Fibroblast of skin of right quadriceps (primary cell): ENCODE results near the gene VEZT.
A peak's percentile ranks its signal among the peaks of the same experiment; 100 is the strongest.
"Not testable (repeated sequence)": the region's sequence is repeated elsewhere in the genome, so short reads cannot be mapped to it uniquely, and the experiment has no call there.

Source experiments
- DNase-seq: peaks from one replicate; pipeline ENCODE4 v3.0.0-alpha.2; 2013

Gene VEZT

DNA sequence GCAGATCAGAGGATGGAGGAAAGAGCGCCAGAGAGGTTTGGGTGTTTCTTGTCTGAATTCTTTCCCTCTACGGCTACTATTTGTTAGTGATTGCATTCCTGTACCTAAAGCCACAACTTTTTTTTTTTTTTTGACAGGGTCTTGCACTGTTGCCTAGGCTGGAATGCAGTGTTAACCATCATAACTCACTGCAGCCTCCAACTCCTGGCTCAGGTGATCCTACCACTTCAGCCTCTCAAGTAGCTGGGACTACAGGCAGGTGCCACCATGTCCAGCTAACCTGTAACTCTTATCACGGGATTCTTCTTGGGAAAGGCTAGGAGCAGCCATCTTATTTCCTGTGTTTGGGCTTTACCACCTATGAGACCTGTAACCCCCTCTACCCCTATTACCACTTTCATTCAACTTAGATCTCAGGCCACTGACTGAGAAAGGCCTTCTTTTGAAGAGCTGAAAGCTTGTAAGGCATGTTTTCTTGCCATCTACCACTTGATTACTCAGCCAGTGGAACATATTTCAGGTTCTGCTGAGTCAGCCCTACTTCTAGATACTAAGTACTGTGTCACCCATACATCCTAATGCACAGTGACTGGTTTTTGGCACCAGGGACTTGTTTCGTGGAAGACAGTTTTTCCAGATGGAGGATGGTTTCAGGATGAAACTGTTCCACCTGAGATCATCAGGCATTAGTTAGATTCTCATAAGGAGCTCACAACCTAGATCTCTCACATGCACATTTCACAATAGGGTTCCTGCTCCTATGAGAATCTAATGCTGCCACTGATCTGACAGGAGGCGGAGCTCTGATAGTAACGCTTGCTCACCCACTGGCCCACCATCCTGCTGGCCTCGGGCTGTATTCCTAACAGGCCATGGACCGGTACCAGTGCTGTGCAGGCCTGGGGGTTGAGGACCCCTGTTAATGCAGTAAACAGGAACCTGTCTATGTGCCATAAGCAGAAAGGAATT lies 6.9 kb downstream of the VEZT start:
- DNase-seq: peak; percentile 80

DNA sequence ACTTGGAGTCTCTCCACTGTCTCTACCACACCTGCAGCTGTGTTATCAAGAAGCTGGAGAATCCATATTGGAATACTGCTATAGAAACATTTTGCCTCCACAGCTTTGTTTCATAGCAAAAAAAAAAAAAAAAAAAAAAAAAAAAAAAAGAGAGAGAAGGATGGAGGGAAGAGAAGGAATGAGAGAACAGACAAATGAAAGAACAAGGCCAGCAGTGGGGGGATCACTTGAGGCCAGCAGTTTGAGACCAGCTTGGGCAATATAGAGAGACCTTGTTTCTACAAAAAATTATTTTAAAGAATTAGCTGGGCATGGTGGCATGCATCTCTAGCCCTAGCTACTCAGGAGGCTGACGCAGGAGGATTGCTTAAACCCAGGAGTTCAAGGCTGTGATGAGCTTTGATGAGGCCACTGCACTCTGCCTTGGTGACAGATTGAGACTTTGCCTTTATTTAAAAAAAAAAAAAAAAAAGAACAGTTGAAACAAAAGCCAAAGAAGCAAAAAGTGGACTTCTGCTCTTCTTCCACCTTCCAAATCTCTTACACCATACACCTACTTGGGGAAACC lies 8.1 kb downstream of the VEZT start:
- no peak for DNase-seq

DNA sequence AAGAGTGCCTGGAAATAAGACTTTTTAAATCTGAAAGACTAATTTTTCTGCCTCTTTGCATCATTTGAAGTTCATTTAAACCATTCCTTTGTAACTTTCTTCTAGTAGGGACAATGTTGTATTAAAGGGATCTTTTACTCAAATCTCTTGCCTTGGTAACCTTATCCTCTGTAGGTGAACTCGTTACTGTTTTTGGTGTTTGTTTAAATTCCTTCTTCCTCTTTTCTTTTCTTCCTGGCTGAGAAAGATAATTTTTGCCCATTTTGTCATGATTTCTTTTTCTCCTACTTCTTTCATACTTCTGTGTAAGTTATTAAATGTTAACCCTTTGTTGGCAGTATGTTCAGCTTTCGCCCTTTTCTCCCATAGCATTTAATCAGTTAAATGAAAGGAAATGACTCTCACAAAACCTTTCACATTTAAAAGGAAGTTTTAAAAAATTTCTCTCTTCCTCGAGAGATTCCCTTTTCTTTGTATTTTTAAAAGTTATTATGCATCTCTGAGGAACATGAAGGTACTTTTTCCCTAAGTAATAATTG lies 10.3 kb downstream of the VEZT start:
- no peak for DNase-seq

DNA sequence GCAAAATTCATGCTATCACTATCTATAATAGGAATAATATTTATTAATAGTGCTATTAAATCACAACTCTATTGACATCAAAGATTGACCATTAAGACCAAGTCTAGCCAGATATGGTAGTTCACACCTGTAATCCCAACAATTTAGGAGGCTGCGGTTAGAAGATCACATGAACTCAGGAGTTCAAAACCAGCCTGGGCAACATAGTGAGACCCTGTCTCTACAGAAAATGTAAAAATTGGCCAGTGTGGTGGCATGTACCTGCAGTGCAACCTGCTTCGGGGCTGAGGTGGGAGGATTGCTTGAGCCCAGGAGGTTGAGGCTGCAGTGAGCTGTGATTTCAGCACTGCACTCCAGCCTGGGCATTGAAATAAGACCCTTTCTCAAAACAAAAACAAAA lies 11.0 kb downstream of the VEZT start:
- no peak for DNase-seq

DNA sequence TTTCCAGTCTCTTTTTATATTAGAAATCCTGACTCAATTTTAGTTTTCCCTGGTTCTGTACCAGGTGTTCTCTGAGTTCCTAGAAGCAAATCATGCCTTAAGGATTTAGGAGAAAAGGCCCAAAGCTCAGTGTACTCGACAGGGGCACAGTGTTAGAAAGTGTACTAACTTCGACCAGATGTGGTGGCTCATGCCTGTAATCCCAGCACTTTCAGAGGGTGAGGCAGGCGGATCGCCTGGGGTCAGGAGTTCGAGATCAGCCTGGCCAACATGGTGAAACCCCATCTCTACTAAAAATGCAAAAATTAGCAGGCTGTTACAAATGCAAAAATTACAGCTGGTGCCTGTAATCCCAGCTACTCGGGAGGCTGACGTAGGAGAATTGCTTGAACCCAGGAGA lies 12.0 kb downstream of the VEZT start:
- DNase-seq: no peak

DNA sequence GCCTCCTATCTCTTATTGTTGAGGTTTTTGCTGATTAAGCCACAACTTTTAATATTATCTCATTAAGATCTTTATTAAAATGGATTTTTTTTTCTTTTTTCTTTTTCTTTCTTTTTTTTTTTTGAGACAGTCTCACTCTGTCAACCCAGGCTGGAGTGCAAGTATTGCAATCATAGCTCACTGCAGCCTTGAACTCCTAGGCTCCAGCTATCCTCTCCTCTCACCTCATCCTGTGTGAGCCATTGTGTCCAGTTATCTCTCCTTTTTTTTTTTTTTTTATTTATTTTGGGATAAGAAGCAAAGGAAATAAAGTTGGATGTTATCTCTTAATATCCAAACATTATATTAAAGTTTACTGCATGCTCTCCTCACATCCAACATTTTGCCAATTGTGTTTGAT lies 12.7 kb downstream of the VEZT start:
- no peak for DNase-seq

DNA sequence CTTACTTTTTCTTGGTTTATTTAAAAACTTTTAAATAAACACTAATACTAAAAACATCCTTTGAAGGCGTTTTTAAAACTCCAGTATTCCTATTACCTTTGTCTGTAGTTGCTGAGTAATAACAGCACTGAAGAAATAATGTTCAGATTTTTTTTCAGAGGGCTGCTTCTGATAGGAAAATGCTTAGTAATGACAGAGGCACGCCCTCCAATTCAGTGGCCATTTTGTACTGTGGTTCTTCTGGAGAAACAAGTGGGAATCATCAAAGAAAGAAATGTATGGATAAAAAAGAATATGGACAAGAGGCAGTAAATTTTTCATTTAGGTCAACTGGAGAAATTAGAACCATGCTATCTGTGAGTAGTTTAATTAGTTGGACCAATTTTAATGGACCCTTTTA lies 13.6 kb downstream of the VEZT start:
- DNase-seq: no peak

DNA sequence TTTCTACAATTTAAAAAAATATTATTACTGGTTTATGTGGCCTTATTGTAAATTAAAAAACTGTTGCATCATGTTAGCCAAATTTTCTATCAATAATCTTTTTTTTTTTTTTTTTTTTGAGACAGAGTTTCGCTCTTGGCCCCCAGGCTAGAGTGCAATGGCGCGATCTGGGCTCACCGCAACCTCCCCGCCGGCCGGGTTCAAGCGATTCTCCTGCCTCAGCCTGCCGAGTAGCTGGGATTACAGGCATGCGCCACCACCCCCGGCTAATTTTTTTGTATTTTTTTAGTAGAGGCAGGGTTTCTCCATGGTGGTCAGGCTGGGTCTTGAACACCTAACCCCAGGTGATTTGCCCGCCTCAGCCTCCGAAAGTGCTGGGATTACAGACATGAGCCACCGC lies 16.6 kb downstream of the VEZT start:
- DNase-seq: not testable (repeated sequence)

DNA sequence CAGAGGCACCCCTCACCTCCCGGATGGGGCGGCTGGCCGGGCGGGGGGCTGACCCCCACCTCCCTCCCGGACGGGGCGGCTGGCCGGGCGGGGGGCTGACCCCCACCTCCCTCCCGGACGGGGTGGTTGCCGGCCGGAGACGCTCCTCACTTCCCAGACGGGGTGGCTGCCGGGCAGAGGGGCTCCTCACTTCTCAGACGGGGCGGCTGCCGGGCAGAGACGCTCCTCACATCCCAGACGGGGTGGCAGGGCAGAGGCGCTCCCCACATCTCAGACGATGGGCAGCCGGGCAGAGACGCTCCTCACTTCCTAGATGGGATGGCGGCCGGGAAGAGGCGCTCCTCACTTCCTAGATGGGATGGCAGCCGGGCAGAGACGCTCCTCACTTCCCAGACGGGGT lies 18.0 kb downstream of the VEZT start:
- not testable (repeated sequence) for DNase-seq

DNA sequence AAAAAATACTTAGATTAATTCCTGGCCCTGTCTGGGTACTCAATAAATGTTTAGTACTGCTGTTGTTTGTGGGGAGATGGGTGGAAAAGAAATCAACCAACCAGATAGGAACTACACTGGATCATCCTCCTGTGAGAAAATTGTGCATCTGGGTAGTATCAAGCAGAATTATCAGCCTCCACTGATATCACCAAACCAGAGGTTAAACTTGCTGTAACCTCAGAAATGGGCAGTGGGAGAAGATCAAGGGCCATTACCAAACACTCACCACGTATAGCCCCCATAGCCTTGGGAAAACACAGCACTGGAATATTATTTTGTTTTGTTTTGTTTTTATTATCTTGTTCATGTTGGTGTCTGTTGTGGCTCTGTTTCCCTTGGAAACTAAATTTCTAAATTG lies 19.7 kb downstream of the VEZT start:
- DNase-seq: no peak

DNA sequence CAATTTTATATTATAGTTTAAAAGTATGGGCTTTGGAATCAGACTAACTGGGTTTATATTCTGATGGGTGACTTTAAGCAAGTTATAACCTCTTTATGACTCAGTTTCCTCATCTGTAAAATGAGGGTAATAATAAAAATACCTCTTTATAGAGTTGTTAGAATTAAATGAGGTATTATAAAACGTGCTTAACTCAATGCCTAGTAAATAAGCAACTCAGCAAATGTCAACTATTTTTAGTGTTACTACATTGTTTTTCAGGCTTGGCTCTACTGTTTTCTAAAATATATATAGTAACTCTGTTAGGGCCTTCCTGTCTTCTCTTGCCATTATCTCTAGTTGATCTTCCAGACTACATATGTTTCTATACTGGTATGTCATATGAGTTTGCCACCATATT lies 20.5 kb downstream of the VEZT start:
- no peak for DNase-seq

DNA sequence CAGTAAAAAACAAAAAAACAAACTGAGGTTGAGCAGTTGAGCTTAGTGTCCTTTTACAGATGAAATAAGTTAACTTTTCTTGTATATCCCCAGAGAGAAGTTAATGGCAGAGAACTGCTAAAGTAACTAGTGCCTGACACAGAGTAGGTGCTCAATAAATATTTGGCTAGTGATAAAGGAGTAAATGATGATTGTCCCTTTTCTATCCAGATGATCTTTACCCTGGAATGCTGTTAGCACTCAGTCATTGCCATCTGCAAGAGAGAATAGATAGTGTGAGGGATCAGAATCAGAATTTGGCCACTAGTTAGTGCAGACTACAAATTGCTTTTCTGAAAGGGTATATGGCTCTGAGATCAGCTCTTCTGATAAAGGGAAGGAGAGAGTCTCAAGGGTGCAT lies 21.6 kb downstream of the VEZT start:
- DNase-seq: no peak

DNA sequence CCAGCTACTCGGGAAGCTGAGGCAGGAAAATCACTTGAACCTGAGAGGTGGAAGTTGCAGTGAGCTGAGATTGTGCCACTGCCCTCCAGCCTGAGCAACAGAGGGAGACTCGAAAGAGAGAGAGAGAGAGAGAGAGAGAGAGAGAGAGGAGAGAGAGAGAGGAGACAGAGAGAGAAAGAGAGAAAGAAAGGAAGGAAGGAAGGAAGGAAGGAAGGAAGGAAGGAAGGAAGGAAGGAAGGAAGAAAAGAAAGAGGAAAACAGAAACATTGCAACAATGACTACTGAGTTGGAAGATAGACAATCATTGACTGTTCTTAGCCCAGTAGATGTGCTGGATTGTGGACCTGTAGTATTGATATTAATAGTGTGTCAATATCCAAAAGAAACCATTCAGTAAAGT lies 22.2 kb downstream of the VEZT start:
- not testable (repeated sequence) for DNase-seq

DNA sequence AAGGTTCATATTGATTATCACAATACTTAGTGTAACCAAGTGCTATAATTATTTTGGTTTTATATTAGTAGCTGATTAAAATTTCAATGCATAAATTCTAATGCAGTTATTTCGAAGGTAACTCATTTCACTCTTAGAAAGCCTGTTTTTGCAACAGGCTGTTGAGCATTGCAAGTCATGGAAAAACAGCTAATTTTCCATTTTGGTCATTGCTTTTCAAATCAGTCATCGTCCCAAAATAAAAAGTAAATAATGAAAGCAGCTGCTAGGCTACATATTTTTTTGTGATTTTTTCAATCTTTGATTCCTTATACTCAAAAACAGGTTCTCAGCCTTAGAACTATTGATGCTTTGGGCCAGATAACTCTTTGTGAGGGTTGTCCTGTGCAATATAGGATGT lies 22.9 kb downstream of the VEZT start:
- DNase-seq: no peak

DNA sequence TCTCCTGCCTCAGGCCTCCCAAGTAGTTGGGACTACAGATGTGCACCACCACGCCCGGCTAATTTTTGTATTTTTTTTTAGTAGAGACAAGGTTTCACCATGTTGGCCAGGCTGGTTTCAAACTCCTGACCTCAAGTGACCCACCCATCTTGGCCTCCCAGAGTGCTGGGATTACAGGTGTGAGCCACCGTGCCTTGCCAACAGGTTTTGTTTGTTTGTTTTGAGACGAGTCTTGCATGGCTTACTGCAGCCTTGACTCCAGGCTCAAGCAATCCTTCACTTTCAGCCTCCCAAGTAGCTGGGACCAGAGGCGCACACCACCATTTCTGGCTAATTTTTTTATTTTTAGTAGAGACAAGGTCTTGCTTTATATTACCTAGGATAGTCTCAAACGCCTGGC lies 23.5 kb downstream of the VEZT start:
- not testable (repeated sequence) for DNase-seq

DNA sequence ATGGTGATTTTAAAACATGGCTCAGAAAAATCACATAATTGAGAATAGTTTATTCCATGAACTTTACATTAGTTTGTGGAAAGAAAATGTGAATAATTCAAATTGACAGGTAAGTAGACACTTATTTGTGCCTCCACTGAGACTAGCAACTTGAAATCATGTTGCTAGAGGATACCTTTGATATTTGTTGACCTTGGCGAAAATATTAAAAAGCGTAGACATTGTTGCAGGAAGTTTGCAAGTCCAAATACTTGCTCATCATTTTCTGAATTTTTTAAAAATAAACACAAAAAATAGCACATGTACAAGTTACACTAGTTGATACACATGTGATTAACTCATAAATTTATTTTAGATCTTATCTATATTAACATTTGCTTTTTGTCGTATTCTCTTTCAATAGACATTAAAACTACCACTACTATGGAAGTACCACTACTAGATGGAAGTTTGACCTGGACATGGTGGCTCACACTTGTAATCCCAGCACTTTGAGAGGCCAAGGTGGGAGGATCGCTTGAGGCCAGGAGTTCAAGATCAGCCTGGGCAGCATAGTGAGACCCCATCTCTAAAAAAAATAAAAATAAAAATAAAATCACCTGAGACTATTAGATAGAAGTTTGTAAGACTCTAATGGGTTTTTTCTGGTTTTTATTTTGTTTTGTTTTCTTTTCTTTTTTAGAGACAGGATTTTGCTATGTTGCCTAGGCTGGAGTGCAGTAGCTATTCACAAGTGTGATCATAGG lies 24.3 kb downstream of the VEZT start:
- DNase-seq: no peak

DNA sequence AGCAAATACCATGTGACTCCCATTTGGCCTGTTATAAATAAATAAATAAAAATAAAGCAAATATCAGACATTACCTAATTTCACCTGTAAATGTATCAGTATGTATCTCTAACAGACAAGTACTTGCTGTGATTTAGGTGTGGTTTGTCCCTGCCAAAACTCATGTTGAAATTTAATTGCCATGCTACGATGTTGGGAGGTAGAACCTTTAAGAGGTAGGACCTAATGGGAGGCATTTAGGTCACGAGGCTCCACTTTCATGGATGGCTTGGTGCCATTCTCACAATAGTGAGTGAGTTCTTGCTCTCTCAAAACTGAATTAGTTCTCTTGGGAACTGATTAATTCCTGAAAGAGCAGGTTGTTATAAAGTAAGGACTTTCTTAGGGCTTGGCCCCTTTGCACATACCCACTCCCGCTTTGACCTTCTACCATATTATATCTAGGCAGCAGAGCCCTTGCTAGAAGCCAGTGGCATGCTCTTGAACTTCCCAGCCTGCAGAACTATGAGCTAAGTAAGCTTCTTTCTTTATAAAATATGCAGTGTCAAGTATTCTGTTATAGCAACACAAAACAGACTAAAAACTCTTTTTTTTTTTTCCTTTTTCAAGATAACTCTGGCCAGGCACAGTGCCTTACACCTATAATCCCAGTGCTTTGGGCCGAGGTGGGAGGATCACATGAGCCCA lies 26.0 kb downstream of the VEZT start:
- no peak for DNase-seq

DNA sequence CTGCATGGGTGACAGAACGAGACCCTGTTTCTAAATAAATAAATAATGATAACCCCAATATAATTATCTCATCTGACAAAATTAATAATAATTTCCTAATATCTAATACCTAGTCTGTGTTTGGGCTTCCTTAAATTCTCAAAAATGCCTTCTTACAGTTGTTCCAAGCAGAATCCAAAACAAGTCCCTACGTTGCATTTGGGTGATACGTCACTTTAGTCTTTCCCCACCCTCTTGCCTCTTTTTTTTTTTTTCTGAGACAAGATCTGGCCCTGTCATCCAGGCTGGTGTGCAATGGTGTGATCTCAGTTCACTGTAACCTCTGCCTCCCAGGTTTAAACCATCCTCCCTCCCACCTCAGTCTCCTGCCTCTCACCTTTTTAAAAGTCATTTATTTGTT lies 26.7 kb downstream of the VEZT start:
- DNase-seq: no peak

DNA sequence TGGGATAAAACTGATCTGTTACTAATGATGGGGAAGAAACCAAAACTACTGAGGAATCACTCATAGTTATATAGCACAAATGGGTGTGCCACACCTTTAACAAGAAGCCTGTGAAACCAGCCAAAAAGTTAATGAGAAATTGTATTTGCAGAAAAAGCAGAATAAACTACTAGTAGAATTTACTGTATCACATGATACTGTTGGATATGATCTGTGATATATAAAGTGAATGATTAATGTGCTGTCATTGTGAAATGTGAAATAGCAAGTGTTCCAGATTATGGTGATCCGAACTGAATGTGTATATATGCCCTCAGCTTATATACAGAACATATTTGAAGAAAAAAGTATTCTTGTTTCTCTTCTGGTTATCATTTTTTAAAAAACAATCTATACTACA lies 30.5 kb downstream of the VEZT start:
- no peak for DNase-seq

DNA sequence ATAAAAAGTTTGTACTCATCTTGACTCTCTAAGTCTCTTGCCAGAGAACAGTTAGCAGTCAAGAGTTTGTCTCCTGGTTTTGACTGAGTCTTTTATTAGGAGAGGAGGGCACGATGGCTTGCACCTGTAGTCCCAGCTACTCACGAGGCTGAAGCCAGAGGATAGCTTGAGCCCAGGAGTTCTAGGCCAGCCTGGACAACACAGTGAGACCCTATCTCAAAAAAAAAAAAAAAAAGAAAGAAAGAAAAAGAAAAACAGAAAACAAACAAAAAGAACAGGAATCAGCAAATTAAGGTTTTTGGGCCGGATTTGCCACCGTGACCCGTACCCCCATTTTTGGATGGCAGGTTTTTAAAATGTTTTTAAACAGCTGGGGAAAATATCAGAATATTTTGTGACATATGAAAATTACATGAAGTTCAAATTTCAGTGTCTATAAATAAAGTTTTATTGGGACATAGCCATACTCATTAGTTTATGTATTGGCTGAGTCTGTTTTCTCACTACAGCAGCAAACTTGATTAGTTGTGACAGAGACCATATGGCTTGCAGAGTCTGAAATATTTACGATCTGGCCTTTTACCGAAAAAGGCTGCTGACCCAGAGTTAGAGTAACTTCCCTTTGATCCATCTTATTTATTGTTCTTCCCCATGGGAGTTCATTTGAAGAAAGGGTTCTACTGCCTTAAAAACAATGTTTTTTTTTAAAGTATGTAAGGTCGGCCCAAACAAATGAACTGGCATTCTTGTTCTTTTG lies 31.2 kb downstream of the VEZT start:
- DNase-seq: peak; percentile 79

DNA sequence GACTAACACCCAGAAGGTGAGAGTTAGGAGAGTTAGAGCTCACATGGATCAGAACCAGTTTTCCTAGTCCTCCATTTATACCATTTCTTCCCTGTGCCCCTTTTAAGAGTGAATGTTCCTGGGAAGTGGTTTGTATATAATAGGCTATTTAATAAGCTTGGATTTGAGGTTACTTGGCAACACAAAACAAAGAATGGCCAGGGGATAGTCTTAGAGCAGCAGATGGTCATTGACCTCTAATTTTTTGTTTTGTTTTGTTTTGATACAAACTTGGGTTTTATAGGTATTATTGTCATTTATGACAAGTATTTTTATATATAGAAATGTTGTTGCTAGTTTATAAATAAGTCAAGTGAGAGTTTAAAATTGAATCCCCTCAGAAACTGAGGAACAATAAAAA lies 35.8 kb downstream of the VEZT start:
- DNase-seq: no peak

DNA sequence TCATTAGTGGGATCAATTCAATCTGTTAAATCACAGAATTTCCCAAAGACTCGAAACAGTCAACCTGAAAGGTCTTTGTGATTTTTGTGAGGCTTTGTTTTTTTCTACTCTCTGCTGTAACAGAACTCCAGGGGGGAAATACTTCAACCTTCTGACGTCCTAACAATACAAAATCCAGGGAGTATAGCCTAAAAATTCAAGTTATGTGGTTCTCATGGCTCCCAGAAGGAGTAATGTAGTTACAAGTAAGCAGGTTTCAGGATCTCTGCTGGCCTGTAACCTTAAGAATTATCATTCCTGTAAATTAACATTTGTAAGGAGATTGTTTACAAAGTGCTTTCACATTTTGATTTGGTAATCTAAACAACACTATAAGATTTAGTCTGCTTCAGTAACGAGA lies 39.9 kb downstream of the VEZT start:
- DNase-seq: no peak
